ENCODE data around the gene AHNAK. TPM values are rescaled to one million over a fixed set of nuclear protein-coding genes. Genes with fewer than 3 reads are reported as not detected.
"Not testable (repeated sequence)": the region's sequence is repeated elsewhere in the genome, so short reads cannot be mapped to it uniquely, and the experiment has no call there.

The AHNAK gene
- 105 and 108 TPM in 2 replicates for total RNA-seq

GRCh38 chr11:62546244-62546928, at the start of gene AHNAK:
TSS of gene AHNAK (minus strand) at chr11:62546806. CDS start at chr11:62536098, 10,708 bp downstream.
- peak; percentile 73 for DNase-seq (ENCODE audit: low spot score)
- Mint-ChIP-seq H3K9me3 (no peaks in the 10 kb centered on the region), H3K4me3 (ENCODE audit: low read depth) (peak within 1 kb of the TSS; percentile 95), H3K27ac (peak within 1 kb of the TSS; percentile 68), H3K4me1 (ENCODE audit: low read depth) (peaks cover 59% of the 10 kb centered on the region), H3K36me3 (ENCODE audit: low read depth) (peaks cover 8% of the 10 kb centered on the region), H3K27me3 (ENCODE audit: low read depth) (peaks cover 12% of the 10 kb centered on the region)
- intact Hi-C loops (cut with micrococcal nuclease) = loop anchor here (1.0 kb wide), 1 partner anchor 9 kb away; no protein-coding TSS in a partner anchor

- no peaks in the 10 kb centered on the region for H3K27me3 Mint-ChIP-seq (ENCODE audit: low read depth)
- H3K36me3 Mint-ChIP-seq (ENCODE audit: low read depth) = peaks cover 84% of the 10 kb centered on the region
- H3K27ac Mint-ChIP-seq = no peak overlapping the region
- H3K4me1 Mint-ChIP-seq (ENCODE audit: low read depth) = peaks cover 54% of the 10 kb centered on the region
- no peak for DNase-seq (ENCODE audit: low spot score)
- no peaks in the 10 kb centered on the region for H3K9me3 Mint-ChIP-seq
- intact Hi-C loops (cut with micrococcal nuclease) = no loop called here
- H3K4me3 Mint-ChIP-seq (ENCODE audit: low read depth) = no peak overlapping the region
Observed at GRCh38 chr11:62595124-62595523, 48.5 kb upstream of the AHNAK start.

- H3K9me3 Mint-ChIP-seq = no peaks in the 10 kb centered on the region
- intact Hi-C loops (cut with micrococcal nuclease) = loop anchor here (5.0 kb wide), 2 partner anchors 179 to 264 kb away; partner anchors contain the start of gene TAF6L
- no peaks in the 10 kb centered on the region for H3K27me3 Mint-ChIP-seq (ENCODE audit: low read depth)
- peaks cover 41% of the 10 kb centered on the region for H3K4me1 Mint-ChIP-seq (ENCODE audit: low read depth)
- peaks cover 78% of the 10 kb centered on the region for H3K36me3 Mint-ChIP-seq (ENCODE audit: low read depth)
- peak overlapping the region; percentile 93 for H3K27ac Mint-ChIP-seq
- peak; percentile 76 for DNase-seq (ENCODE audit: low spot score)
- peak overlapping the region; percentile 77 for H3K4me3 Mint-ChIP-seq (ENCODE audit: low read depth)
Observed at GRCh38 chr11:62593434-62594044, 46.9 kb upstream of the AHNAK start.

GRCh38 chr11:62592989-62593421, 46.4 kb upstream of the AHNAK start:
- Mint-ChIP-seq H3K36me3 (ENCODE audit: low read depth) (peaks cover 75% of the 10 kb centered on the region), H3K4me1 (ENCODE audit: low read depth) (peaks cover 36% of the 10 kb centered on the region), H3K4me3 (ENCODE audit: low read depth) (no peak overlapping the region), H3K27ac (peak overlapping the region; percentile 34), H3K27me3 (ENCODE audit: low read depth) (no peaks in the 10 kb centered on the region), H3K9me3 (no peaks in the 10 kb centered on the region)
- intact Hi-C loops (cut with micrococcal nuclease) = loop anchor here (5.0 kb wide), 2 partner anchors 179 to 264 kb away; partner anchors contain the start of gene TAF6L
- DNase-seq (ENCODE audit: low spot score) = no peak

GRCh38 chr11:62592146-62592815, 45.7 kb upstream of the AHNAK start:
- Mint-ChIP-seq H3K4me1 (ENCODE audit: low read depth) (peaks cover 31% of the 10 kb centered on the region), H3K4me3 (ENCODE audit: low read depth) (peak overlapping the region; percentile 94), H3K9me3 (no peaks in the 10 kb centered on the region), H3K36me3 (ENCODE audit: low read depth) (peaks cover 74% of the 10 kb centered on the region), H3K27ac (peak overlapping the region; percentile 93), H3K27me3 (ENCODE audit: low read depth) (no peaks in the 10 kb centered on the region)
- intact Hi-C loops (cut with micrococcal nuclease) = loop anchor here (5.0 kb wide), 2 partner anchors 180 to 265 kb away; partner anchors contain the start of gene TAF6L
- DNase-seq (ENCODE audit: low spot score) = no peak

- Mint-ChIP-seq H3K27me3 (ENCODE audit: low read depth) (no peaks in the 10 kb centered on the region), H3K36me3 (ENCODE audit: low read depth) (peaks cover 67% of the 10 kb centered on the region), H3K27ac (peak within 1 kb of the TSS; percentile 93), H3K4me3 (ENCODE audit: low read depth) (peak within 1 kb of the TSS; percentile 94), H3K4me1 (ENCODE audit: low read depth) (peaks cover 28% of the 10 kb centered on the region), H3K9me3 (no peaks in the 10 kb centered on the region)
- intact Hi-C loops (cut with micrococcal nuclease) = loop anchor here (1.0 to 5.0 kb wide), 10 partner anchors 8 to 266 kb away; partner anchors contain the start of genes C11orf98, CSKMT, GANAB and TAF6L
- peak; percentile 97 for DNase-seq (ENCODE audit: low spot score)
Observed at GRCh38 chr11:62591448-62592145, 45.0 kb upstream of the AHNAK start, which contains the start of gene TUT1. TSS of gene TUT1 (minus strand) at chr11:62591523. CDS start at chr11:62591485, 38 bp downstream.

- no peaks in the 10 kb centered on the region for H3K9me3 Mint-ChIP-seq
- no peak overlapping the region for H3K27ac Mint-ChIP-seq
- no peaks in the 10 kb centered on the region for H3K27me3 Mint-ChIP-seq (ENCODE audit: low read depth)
- H3K36me3 Mint-ChIP-seq (ENCODE audit: low read depth) = peaks cover 52% of the 10 kb centered on the region
- peak overlapping the region; percentile 94 for H3K4me3 Mint-ChIP-seq (ENCODE audit: low read depth)
- no peak for DNase-seq (ENCODE audit: low spot score)
- intact Hi-C loops (cut with micrococcal nuclease) = no loop called here
- peaks cover 26% of the 10 kb centered on the region for H3K4me1 Mint-ChIP-seq (ENCODE audit: low read depth)
Observed at GRCh38 chr11:62588966-62589637, 42.5 kb upstream of the AHNAK start.

GRCh38 chr11:62585356-62585755, 38.8 kb upstream of the AHNAK start:
- DNase-seq (ENCODE audit: low spot score); H3K4me1 Mint-ChIP-seq (ENCODE audit: low read depth); H3K4me3 Mint-ChIP-seq (ENCODE audit: low read depth); H3K27ac Mint-ChIP-seq; intact Hi-C loops (cut with micrococcal nuclease); H3K27me3 Mint-ChIP-seq (ENCODE audit: low read depth); H3K9me3 Mint-ChIP-seq: not testable (repeated sequence)
- H3K36me3 Mint-ChIP-seq (ENCODE audit: low read depth) = peaks cover 49% of the 10 kb centered on the region

- intact Hi-C loops (cut with micrococcal nuclease) = not testable (repeated sequence)
- H3K36me3 Mint-ChIP-seq (ENCODE audit: low read depth) = peaks cover 47% of the 10 kb centered on the region
Observed at GRCh38 chr11:62581735-62582134, 35.1 kb upstream of the AHNAK start.

GRCh38 chr11:62580959-62581715, 34.5 kb upstream of the AHNAK start:
- no peak overlapping the region for H3K4me3 Mint-ChIP-seq (ENCODE audit: low read depth)
- no peaks in the 10 kb centered on the region for H3K4me1 Mint-ChIP-seq (ENCODE audit: low read depth)
- intact Hi-C loops (cut with micrococcal nuclease) = no loop called here
- H3K27me3 Mint-ChIP-seq (ENCODE audit: low read depth) = no peaks in the 10 kb centered on the region
- no peaks in the 10 kb centered on the region for H3K9me3 Mint-ChIP-seq
- H3K27ac Mint-ChIP-seq = no peak overlapping the region
- DNase-seq (ENCODE audit: low spot score) = no peak
- peaks cover 49% of the 10 kb centered on the region for H3K36me3 Mint-ChIP-seq (ENCODE audit: low read depth)

More at GRCh38 chr11:62581735-62582134, 35.1 kb upstream of the AHNAK start:
- not testable (repeated sequence) for H3K27ac Mint-ChIP-seq; DNase-seq (ENCODE audit: low spot score); H3K4me1 Mint-ChIP-seq (ENCODE audit: low read depth); H3K4me3 Mint-ChIP-seq (ENCODE audit: low read depth); H3K9me3 Mint-ChIP-seq; H3K27me3 Mint-ChIP-seq (ENCODE audit: low read depth)

- H3K4me3 Mint-ChIP-seq (ENCODE audit: low read depth) = no peak overlapping the region
- no peaks in the 10 kb centered on the region for H3K9me3 Mint-ChIP-seq
- intact Hi-C loops (cut with micrococcal nuclease) = no loop called here
- H3K27me3 Mint-ChIP-seq (ENCODE audit: low read depth) = no peaks in the 10 kb centered on the region
- H3K27ac Mint-ChIP-seq = no peak overlapping the region
- no peak for DNase-seq (ENCODE audit: low spot score)
- H3K4me1 Mint-ChIP-seq (ENCODE audit: low read depth) = peaks cover 9% of the 10 kb centered on the region
- peaks cover 57% of the 10 kb centered on the region for H3K36me3 Mint-ChIP-seq (ENCODE audit: low read depth)
Observed at GRCh38 chr11:62579252-62579651, 32.6 kb upstream of the AHNAK start.
